GM12892 (cell line): Measurements from ENCODE around the gene KCNG2.

ENCODE experiments used
- DNase-seq: peaks from one replicate; pipeline ENCODE4 v3.0.0; 2011; ENCODE audit not compliant: insufficient read length
- FAIRE-seq: peaks from 2 replicates; lab custom pipeline; 2011; peaks lifted over from hg19 to GRCh38; lab: Jason Lieb, UNC
- POLR2A ChIP-seq: IDR thresholded peaks from 2 replicates; pipeline ENCODE4 v1.6.1; 2011; ENCODE audit warnings: low read depth, low read length, control low read depth
- POLR2AphosphoS5 ChIP-seq: IDR thresholded peaks from 2 replicates; pipeline ENCODE4 v1.6.1; 2011; ENCODE audit warnings: low read depth, low read length, control low read depth
- TAF1 ChIP-seq: IDR thresholded peaks from 2 replicates; pipeline ENCODE4 v1.6.1; 2011; ENCODE audit warnings: low read depth, mild to moderate bottlenecking, control low read depth, low read length, borderline replicate concordance

KCNG2 gene

DNA sequence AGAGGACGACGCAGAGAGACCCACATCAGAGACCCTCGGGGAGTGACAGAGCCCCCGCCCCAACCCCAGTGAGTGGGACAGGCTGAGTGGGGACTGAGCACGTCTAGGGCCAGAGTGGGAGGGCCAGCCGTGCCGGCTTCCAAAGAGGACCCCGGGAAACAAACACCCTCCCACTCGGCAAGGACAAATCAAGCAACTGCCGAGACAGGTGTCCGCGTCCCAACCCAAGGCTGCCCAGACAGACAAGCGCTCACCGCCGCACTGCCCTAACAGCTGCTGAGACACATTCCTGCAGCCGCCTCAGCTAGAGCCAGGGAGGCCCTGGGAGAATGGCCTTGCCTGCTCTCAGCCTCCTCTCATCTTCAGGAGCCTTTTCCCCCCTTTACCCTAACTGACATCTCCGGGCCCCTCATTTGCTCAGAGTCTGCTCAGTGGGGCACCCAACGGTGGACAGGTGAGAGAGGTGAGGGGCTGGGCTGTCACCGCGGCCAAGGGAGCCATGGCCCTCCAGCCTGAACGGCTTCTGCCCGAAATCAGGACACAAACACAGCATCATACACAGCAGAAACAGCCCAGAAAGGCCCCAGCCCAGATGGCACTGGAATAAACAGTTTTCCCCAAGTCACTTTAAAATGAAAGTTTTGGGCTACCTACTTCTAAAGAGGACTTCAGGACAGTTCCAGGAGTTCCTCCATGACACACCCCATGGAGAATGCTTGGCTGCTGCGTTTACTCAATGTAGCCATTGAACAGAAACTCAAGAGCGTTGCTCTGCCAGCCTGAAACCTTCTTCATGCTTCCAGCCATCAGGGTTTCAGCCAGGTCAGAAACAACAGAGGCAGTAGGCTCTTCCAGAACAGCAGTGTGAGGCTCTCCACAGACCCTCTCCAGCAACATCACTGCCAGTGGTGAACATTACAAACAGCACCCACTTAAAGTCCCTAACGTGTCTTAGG, 130.1 kb downstream of the KCNG2 start:
- no peak for FAIRE-seq
- no peak for DNase-seq
- TF ChIP-seq POLR2A (no peak), POLR2AphosphoS5 (no peak), TAF1 (no peak)

DNA sequence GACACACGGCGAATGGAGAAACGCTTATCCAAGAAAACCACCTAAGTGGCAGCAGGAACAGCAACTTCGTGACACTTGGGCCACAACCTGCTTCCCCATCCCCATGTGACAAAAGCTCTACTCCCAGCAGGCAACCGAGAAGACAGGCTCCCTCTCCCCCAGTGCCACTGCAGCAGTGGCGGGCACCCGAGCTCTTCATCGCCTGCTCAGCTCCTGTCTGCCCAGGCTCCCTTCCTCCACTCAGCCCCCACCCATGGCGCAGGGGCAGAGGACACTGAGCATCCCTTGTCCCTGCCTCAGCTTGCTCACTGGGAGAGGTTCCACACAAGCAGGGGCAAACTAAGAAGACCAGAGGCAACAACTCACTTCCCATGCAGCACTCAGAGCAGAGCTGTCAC, 130.8 kb downstream of the KCNG2 start:
- TF ChIP-seq POLR2AphosphoS5 (no peak), TAF1 (no peak), POLR2A (no peak)
- DNase-seq (no peak), FAIRE-seq (no peak)

DNA sequence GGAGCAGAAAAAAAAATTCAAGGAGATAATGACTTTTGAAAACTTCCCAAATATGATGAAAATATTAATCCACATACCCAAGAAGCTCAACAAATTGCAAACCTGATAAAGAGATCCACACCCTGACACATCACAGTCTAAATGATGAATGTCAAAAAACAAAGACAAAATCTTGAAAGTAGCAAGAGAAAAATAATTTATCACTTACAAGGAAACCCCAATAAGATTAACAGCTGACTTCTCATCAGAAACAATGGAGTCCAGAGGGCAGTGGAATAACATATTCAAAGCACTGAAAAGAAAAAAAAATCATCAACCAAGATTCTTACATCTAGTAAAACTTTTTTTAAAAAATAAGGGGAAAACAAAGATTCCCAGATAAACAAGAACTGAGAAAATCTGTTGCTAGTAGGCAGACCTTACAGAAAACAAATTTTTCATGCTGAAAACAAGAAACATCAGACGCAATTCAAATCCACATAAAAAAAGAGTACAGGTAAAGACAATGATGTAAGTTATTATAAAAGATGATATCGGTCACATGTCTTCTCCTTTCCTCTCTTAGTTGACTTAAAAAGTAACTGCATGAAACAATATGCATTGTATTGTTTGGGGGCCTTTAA, 132.4 kb downstream of the KCNG2 start:
- DNase-seq, result no peak
- TF ChIP-seq TAF1, result no peak
- no peak for FAIRE-seq

DNA sequence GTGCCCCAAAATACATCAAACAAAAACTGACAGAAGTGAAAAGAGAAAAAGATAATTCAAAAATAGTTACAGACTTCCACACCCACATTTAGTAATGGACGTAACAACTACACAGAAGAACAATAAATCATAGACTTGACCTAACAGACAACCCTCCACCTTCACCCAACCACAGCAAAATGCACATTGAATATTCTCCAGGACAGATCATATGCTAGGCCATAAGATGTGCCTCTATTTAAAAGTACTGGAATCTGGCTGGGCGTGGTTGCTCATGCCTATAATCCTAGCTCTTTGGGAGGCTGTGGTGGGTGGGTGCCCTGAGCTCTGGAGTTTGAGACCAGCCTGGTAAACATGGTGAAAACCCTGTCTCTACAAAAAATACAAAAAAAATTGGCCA, 133.7 kb downstream of the KCNG2 start:
- no peak for DNase-seq
- TF ChIP-seq TAF1 (no peak), POLR2A (no peak), POLR2AphosphoS5 (no peak)
- FAIRE-seq, result no peak

DNA sequence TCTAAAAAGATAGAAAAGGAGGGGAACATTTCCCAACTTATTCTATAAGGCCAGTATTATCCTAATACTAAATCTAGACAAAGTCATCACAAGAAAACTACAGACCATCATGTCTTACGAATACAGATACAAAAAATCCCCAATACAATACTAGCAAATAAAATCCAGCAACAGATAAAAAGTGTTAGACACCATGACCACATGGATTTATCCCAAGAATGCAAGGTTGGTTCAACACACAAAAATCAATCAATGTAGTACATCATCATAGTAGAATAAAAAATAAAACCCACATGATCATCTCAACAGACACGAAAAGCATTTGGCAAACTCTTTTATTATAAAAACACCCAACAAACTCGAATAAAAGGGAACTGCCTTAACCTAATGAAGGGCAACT, 135.2 kb downstream of the KCNG2 start:
- TF ChIP-seq POLR2AphosphoS5, result no peak
- no peak for TF ChIP-seq POLR2A
- TF ChIP-seq TAF1, result no peak
- DNase-seq (no peak), FAIRE-seq (no peak)

DNA sequence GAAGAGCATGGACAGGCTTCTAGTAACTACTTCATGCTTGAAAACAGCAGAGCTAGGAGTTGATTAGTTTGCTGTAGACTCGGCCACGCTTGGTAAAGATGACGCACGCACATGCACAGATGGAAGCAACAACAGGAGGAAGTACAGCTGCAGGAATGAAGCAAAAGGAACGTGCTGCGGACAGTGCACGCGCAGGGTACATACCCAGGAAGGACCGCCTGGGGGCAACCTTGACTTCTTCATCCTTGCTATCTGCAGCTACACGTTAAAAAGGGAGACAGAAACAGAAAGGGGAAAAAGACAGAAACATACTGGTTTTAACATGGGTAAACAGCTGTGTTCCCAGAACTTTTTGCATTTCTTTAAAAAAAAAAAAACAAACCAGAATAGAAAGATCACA, 136.0 kb downstream of the KCNG2 start:
- DNase-seq, result no peak
- FAIRE-seq, result no peak

DNA sequence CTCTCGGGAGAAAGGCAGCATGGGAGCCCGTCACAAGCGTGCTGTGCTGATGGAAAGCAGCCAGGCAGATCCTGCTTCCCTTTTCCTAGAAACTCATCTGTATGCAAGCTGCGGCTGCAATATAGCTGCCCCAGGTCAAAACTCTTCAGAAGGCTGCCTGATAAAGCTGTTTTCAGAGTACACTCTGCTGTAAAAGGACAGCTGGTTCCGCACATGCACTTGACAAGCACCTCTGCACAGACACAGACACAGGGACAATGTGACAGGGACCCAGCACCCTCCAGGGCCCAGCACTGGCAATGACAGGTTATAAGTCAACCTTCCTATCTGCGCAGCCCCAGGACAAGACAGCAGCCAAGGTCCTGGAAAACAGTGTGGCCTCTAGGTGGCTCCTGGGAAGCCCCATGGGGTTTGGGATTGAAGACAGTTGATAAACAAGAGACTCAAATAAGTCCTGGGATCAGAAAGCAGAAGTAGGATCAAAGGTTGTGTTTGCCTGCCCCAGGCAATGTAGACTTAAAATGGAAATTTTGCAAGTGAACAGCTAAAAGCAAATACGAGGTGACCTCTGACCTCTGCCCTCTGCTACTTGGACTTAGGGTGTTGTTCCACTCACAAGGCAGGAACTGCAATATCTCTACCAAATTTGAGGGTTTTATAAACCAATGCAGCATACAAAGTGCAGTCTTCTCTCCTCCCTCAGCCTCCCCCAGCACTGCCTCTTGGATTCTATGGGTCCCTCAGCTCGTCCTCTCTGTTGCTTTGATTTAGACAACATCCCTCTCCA, 136.8 kb downstream of the KCNG2 start:
- no peak for DNase-seq
- FAIRE-seq, result no peak
- no peak for TF ChIP-seq POLR2A
- TF ChIP-seq POLR2AphosphoS5, result no peak
- TF ChIP-seq TAF1, result no peak

More for the DNA sequence above, 136.0 kb downstream of the KCNG2 start:
- TF ChIP-seq POLR2AphosphoS5, result no peak
- TF ChIP-seq POLR2A, result no peak
- no peak for TF ChIP-seq TAF1

DNA sequence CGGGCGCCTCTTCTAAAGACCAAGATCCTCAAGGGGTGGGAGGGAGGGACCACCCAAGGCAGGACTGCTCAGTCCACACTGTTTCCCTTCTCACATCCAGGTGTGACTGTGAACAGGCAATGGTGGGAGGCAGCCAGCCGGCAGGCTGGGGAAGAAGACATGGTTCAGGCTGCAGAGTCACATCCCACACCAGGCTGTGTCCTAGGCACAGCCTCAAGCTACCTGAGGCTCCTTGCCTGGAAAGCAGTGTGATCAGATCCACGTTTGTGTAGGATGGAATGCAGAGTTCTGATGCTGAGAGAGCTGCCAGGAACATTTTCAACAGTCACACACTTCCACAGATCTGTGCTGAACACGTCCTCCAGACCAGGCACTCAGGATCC, 137.4 kb downstream of the KCNG2 start:
- DNase-seq (no peak), FAIRE-seq (no peak)
- TF ChIP-seq POLR2A (no peak), POLR2AphosphoS5 (no peak), TAF1 (no peak)

DNA sequence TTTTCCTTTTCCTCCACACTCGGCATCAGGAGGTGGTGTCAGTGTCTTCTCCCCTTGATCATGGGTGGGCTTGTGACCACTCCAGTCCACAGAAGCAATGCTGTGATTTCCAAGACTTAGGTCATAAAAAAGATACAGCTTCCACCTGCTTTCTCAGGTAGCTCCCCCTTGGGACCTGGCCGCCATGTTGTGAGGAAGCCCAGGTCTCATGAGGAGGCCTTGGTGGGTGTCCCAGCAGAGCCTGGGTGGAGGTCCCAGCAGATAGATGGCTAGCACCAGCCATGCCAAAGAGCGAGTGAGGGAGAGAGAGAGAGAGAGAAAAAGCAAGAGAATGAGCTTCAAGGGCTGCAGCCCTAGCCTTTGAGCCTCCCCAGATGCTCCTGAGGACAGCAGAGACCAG, 137.8 kb downstream of the KCNG2 start:
- TF ChIP-seq POLR2AphosphoS5 (no peak), POLR2A (no peak), TAF1 (no peak)
- FAIRE-seq, result no peak
- DNase-seq, result no peak

DNA sequence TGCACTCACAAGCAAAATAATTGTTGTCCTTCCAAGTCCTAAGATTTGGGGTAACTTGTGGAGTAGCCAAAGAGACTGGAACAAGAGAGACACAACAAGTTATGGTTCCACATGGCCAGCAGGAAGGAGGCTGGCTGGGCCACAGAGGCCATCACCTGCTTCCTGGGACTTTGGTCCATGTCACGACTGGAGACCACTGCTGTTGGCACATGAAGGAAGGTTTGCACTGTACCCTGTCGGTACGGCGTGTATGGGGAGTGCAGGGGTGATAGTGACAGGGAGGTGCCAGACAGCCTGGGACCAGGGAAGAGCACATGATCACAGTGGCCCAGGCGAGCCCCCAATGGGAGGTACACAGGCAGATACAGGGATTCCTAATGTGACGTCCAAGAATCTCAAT, 138.2 kb downstream of the KCNG2 start:
- TF ChIP-seq POLR2AphosphoS5 (no peak), TAF1 (no peak), POLR2A (no peak)
- FAIRE-seq, result no peak
- DNase-seq, result no peak

DNA sequence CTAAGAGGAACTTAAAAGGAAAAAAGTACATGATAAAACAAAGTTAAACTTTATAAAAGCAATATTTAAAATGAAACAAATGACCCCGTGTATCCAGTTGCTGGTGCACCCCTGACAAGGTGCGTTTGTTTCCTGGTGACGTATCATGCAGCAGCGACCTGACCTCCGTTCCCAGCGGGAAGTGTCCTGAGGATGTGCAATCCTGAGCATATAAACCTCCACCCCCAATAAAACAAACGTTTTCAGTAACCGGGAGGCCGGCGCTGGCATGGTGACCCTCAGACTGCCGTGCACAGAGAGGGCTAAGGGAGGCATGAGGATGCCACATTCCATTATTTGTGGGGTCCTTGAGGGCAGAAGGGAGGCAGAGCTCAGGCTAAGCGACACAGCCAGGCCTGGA, 138.9 kb downstream of the KCNG2 start:
- no peak for DNase-seq
- no peak for FAIRE-seq

More for the DNA sequence above, 138.9 kb downstream of the KCNG2 start:
- TF ChIP-seq POLR2AphosphoS5 (no peak), POLR2A (no peak), TAF1 (no peak)
